NCI-H2081 treated with DMSO at 0.1 percent for 48 hours (cell line): Measurements from ENCODE around the gene SPRYD3.
"Not testable (repeated sequence)": the region's sequence is repeated elsewhere in the genome, so short reads cannot be mapped to it uniquely, and the experiment has no call there.

Experiments used
- DNase-seq: peaks from one replicate; lab custom pipeline; 2025; lab: John Stamatoyannopoulos, UW

SPRYD3 gene

GRCh38 chr12:53079226-53080117, at the start of gene SPRYD3:
SPRYD3 (minus strand) TSS chr12:53079390; CDS start chr12:53079333, 57 bp downstream.
- peak; percentile 68 for DNase-seq

GRCh38 chr12:53127169-53127568, 48.0 kb upstream of the SPRYD3 start:
- no peak for DNase-seq

GRCh38 chr12:53124352-53124723, 45.1 kb upstream of the SPRYD3 start:
- no peak for DNase-seq

GRCh38 chr12:53123578-53124351, 44.6 kb upstream of the SPRYD3 start:
- no peak for DNase-seq

GRCh38 chr12:53122961-53123468, 43.8 kb upstream of the SPRYD3 start:
- DNase-seq: no peak

- DNase-seq: no peak
Observed at GRCh38 chr12:53120685-53121525, 41.7 kb upstream of the SPRYD3 start.

- no peak for DNase-seq
Observed at GRCh38 chr12:53118751-53119300, 39.6 kb upstream of the SPRYD3 start.

- no peak for DNase-seq
Observed at GRCh38 chr12:53115891-53116648, 36.9 kb upstream of the SPRYD3 start.

- no peak for DNase-seq
Observed at GRCh38 chr12:53115112-53115890, 36.1 kb upstream of the SPRYD3 start.

- DNase-seq: no peak
Observed at GRCh38 chr12:53113951-53114350, 34.8 kb upstream of the SPRYD3 start.

- DNase-seq: no peak
Observed at GRCh38 chr12:53113136-53113705, 34.0 kb upstream of the SPRYD3 start.

- DNase-seq: not testable (repeated sequence)
Observed at GRCh38 chr12:53112431-53112830, 33.2 kb upstream of the SPRYD3 start.

GRCh38 chr12:53107122-53107521, 27.9 kb upstream of the SPRYD3 start:
- DNase-seq: no peak

GRCh38 chr12:53105712-53106439, 26.7 kb upstream of the SPRYD3 start:
- no peak for DNase-seq

GRCh38 chr12:53105256-53105655, 26.1 kb upstream of the SPRYD3 start:
- no peak for DNase-seq

- no peak for DNase-seq
Observed at GRCh38 chr12:53103860-53104305, 24.7 kb upstream of the SPRYD3 start.

- DNase-seq: no peak
Observed at GRCh38 chr12:53102883-53103807, 24.0 kb upstream of the SPRYD3 start, which contains the start of gene SOAT2. SOAT2 (plus strand) TSS chr12:53103486; CDS start chr12:53103578, 92 bp downstream.
